Hematopoietic multipotent progenitor cell treated with erythropoietin and hydrocortisone succinate and interleukin-3 and kit ligand, for 4 days (in vitro differentiated cells): Measurements from ENCODE around the gene ELN.
A peak's percentile ranks its signal among the peaks of the same experiment; 100 is the strongest.

Source experiments
- DNase-seq: peaks from one replicate; pipeline ENCODE4 v3.0.0-alpha.2; 2015

ELN gene

DNA sequence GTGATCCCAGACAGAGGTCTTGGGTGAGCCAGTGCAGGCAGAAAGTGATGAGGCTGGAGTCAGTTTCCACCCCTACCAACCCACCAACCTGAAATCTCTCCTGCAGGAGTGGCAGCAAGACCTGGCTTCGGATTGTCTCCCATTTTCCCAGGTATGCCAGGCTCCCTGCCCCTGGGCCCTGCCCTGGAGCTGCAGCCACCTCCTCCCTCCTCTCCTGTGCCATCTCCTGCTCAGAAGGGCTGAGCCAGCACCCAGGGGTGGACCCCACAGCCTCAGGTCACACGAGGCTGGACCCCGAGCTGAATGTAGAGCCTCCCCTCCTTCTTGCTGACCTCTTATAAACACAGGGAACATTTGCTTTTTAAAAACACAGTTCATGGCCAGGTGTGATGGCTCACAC lies 38.7 kb downstream of the ELN start:
- DNase-seq, result no peak

DNA sequence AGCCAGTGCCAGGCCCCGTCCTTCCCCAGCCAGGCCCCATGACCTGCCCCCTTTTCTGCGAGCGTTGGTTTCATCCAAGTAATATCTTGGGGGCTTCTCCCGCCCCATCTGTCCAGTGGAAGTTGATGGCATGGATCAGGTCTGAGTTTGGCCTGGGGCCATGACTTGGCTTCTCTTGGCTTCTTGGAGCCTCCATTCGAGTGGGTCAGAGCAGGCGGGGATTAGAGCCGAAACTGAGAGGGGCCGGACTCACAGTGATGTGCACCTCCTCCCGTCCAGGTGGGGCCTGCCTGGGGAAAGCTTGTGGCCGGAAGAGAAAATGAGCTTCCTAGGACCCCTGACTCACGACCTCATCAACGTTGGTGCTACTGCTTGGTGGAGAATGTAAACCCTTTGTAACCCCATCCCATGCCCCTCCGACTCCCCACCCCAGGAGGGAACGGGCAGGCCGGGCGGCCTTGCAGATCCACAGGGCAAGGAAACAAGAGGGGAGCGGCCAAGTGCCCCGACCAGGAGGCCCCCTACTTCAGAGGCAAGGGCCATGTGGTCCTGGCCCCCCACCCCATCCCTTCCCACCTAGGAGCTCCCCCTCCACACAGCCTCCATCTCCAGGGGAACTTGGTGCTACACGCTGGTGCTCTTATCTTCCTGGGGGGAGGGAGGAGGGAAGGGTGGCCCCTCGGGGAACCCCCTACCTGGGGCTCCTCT lies 40.6 kb downstream of the ELN start:
- no peak for DNase-seq

DNA sequence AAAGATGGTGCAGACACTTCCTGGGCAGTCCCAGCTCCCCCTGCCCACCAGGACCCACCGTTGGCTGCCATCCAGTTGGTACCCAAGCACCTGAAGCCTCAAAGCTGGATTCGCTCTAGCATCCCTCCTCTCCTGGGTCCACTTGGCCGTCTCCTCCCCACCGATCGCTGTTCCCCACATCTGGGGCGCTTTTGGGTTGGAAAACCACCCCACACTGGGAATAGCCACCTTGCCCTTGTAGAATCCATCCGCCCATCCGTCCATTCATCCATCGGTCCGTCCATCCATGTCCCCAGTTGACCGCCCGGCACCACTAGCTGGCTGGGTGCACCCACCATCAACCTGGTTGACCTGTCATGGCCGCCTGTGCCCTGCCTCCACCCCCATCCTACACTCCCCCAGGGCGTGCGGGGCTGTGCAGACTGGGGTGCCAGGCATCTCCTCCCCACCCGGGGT lies 41.1 kb downstream of the ELN start:
- DNase-seq, result no peak

DNA sequence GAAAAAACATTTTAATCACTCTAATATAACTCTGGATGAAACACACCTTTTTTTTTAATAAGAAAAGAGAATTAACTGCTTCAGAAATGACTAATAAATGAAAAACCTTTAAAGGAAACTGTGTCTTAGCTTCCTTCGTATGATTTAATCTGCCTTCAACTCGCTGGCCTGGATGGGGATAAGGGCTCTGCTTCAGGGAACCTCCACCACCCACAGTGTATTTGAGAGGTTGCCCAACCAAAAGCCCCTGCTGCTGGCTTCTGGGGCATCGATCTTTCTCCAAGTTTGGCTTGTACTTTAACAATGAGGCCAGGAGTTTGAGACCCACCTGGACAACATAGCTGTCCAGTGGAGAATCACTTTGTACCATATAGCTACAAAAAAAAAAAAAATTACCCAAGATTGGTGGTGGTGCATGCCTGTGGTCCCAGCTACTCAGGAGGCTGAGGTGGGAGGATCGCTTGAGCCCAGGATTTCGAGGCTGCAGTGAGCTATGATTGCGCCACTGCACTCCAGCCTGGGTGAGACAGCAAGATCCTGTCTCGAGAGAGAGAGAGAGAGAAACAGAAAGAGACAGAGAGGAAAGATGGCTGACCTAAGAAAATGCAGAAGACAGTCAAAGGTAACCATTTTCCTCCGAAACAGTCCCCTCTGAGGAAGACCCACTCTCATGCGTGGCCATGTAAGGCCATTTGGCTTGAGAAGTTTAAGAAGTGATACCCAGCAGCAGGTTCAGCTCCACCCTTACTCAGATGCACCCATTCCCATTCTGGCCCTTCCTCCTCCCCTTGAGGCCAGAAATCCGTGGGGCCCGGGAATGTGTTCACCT lies 42.0 kb downstream of the ELN start:
- DNase-seq, result no peak

DNA sequence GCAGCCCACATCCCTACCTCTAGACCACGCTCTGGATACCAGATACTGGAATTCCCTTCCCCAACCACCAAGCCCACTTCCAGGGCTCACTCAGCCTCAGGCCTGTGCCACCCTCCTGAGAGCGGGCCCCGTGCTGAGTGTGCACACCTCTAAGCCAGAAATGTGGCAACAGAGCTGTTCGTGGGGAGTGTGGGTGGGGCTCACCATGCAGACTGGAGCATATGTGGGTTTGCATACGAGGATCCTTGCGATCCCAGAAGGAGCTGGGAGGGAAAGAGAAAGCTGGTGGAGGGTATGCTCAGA lies 42.6 kb downstream of the ELN start:
- DNase-seq, result no peak

DNA sequence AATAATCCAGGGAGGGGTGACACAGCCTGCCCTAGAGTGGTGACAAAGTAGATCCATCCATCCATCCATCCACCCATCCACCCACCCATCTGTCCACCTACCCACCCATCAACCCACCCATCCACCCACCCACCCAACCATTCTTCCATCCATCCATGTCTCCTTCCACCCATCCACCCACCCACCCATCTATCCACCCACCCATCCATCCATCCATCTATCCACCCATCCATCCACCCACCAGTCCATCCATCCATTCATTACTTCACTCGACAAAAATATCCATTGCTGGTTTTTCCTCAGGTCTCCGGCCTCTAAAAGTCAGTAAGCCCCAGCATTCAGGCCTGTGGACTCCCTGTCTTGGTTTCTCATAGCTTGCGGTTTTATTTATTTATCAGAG lies 43.1 kb downstream of the ELN start:
- DNase-seq, result no peak

DNA sequence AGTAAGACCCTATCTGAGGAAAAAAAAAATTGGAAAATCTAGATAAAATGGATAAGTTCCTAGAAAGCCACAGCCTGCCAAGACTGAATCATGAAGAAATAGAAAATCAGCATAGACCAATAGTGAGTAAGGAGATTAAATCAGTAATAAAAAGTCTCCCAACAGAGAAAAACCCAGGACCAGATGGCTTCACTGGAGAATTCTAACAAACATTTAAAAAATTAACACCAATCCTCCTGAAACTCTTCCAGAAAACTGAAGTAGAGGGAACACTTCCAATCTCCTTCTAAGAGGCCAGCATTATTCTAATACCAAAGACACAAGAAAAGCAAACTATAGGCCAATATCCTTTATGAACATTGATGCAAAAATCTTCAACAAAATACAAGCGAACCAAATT lies 46.8 kb downstream of the ELN start:
- no peak for DNase-seq

DNA sequence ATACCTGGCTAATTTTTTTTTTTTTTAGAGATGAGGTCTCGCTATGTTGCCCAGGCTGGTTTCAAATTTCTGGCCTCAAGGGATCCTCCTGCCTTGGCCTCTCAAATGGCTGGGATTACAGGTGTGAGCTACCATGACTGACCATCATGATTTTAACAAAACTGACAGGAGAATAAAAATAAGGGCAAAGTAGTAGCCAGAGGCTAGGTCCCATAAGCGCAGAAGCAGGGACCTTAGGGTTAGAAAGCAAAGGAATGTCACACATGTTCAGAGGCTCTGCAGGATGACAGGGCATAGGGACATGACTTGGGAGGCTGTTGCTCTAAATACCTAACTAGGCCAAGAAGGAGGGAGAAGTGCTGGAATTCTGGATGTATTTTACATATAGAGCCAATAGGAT lies 50.5 kb downstream of the ELN start:
- DNase-seq, result no peak

DNA sequence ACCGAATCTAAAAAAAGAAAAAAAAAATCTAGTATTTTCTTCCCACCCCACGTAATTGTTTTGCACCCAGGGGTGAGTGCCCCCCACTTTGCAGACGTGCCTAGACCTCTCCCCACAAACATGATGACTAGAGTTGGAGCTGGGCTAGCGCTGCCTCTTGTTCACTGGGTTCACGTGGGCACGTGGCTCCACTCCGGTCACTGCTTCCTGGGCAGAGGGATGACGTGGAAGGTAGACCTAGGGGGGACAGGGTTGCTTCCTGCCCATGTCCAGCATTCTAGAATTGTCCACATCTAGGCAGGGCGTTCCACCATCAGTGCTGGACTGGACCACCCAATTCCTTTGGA lies 54.8 kb downstream of the ELN start:
- DNase-seq, result no peak

DNA sequence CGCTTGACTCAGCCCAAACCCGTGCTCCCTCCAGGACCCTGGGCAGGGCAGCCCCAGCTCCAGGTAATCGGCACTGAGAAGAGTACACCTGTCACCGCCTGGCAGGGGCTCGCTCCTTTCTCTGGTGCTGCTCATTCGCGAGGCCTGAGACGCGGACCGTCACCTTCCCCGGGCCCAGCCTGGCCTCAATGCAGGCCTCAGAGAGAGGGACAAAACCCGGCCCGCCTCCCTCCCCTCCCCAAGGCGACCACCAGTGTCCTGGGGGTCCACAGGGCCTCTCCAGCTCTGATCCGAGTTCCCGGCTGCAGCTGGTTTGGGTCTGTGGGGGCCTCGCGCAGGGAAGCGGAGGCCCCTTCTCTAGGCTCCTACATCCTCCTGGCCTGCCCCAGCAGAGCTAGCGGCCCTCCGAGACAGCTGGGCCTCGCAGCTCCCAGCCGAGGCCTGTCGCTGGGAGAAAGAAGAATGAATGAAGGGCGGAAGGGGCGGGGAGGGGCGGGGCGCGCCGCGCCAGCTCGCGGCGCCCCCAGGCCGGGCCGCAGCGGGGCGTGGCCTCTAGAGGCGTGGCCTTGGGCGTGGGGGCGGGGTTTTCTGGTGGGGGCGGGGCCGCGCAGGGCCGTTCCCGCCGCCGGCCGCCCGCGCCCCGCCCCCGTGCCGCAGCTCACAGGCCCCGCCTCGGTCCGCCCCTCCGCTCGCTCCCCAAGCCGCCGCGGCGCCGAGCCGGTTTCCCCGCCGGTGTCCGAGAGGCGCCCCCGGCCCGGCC lies 55.3 kb downstream of the ELN start, which contains the start of gene LIMK1:
Gene LIMK1, plus strand, starts transcription at position 688 of the 760 bp plus-strand sequence. CDS start 187 bp downstream, outside the sequence.
- DNase-seq, result peak; percentile 90

DNA sequence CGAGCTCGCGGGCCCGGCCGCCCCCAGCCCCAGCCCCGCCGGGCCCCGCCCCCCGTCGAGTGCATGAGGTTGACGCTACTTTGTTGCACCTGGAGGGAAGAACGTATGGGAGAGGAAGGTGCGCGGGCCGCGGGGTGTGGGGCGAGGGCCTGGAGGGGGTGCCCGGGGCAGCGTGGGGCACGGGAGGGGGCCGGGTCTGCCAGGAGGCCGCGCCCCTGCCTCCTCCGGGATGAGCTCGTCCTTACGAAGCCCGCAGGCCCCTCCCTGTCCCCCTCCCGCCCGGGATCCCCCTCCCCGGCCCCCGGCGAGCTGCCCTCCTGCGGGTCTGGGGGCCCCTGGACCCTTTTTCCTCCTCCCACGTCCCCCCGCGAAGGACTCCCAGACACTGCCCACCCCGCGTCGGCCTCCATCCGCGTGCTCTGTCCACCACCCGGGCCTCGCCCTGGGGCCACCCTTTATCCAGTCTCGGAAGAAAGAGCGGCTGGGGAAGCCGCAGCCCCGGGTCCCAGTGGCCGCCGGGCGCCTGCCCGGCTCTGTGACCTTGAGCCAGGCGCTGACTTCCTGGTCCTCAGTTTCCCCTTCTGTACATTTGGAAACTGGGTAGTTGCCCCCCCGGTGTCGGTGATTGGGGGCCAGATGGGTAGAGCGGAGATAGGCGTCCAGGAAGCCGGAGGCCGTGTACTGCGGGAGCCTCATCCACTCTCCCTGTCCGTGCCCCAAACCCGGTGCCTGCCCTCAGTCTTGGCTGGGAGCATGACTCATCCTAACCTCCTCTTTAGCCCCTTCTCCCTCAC lies 56.2 kb downstream of the ELN start:
- peak; percentile 76 for DNase-seq

DNA sequence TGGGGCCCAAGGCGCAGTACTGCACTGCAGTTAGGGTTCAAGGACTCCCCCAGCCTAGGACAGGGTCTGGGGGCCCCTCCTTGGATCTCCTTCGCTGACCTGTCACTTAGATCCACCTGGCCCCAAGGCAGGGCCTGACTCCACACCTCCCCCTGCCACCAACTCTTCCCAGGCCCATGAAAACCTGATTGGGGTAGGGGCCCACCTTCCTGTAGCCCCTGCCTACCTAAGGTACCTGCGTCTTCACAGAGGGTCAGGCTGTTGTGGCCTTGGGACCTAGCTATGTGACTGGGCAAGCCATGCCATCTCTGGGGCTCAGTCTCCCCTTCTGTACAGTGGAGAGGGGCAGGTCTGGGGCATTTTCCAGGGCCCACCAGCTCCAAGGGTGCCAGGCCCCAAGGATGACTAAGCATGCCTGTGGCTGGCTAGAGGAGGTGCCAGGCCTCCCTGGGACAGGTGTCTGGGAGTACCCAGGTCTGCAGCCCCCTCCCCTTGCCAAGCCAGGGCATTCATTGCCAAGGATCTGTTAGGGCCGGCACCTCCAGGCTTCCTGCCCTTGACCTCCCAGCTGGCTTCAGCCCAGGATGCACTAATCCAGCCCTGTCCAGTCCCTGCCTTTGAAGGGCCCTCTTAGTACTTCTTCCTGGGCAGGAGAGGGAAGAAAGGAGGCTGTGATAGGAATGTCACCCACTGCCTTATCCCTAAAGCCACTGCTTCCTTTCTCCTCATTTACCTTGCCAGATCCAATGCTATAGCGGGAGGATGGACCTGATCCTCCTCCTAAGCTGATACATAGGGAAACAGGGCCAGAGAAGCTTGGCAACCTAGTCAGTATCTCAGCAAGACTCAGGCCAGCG lies 57.0 kb downstream of the ELN start:
- DNase-seq, result no peak

DNA sequence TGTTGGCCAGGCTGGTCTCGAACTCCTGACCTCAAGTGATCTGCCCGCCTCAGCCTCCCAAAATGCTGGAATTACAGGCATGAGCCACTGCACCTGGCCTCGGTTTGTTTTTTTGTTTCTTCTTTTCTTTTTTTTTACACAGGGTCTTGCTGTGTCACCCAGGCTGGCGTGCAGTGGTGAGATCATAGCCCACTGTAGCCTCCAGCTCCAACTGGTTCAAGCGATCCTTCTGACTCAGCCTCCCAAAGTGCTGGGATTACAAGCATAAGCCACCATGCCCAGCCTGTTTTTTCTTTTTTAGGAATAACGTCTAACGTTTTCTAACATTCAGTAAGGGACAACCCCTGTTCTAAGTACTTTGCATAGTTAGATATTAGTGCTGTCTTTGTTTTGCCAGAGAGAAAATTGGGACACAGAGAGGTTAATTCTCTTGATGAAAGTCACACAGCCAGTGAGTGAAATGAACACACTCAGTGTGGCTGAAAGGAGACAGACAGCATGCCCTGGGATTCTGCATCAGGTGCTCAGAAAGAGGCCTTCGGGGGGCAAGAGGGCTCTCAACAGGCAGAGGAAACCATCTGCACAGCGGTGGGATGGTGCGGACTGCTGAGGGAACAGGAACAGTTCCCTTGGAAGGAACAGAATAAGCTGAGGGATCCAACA lies 59.9 kb downstream of the ELN start:
- no peak for DNase-seq

DNA sequence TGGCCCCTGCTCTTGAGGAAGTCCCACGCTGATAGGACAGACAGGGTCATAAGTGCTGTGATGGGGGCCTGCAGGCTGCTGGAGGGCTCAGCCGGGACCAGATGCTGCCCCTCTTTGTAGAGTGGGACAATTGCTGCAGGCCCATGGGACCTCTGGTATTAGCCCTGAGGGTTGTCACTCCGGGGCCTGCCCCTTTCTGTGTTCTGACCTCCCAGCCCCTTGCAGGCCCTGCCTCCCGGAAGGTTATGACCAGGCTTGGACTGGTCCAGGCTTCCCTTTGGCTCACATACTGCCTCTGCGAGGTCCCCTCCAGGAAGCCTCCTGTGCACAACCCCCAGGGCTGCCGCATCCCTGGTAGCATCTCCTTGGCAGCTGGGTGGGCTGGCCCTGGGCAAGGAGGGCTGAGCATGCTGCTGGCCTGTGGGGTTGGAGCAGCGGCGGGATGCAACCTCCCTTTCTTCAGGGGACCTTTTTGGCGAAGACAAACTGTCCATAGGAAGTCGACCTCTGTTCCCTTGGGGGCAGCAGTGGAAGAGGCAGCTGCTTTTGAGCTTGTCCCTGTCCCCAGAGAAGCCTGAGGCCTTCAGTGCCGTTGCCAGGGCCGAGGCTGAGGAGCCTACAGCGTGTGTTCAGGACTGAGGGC lies 64.5 kb downstream of the ELN start:
- no peak for DNase-seq

DNA sequence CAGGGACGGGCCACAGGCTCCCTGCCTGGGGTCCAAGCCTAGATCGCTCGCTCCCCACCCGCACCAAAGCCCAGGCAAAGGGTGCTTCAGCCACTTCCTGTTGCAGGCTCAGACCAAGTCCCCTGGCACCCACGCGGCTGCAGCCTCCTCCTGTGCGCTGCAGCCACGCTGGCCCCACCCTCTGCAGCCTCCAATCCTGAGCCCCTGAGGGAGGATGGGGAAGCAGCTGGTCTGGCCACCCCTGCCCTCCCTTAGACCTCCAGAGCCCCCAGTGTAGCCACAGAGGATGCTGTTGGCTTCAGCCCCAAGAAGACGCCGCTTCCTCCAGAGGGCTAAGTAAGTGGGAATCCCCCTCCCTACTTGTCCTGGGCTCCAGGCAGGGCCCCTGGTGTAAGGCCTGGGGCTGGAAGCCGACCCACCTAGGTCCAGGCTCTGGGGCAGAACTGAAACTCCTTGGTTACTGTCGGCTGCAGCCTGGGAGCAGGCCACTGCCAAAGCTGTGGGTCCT lies 65.0 kb downstream of the ELN start:
- peak; percentile 79 for DNase-seq

DNA sequence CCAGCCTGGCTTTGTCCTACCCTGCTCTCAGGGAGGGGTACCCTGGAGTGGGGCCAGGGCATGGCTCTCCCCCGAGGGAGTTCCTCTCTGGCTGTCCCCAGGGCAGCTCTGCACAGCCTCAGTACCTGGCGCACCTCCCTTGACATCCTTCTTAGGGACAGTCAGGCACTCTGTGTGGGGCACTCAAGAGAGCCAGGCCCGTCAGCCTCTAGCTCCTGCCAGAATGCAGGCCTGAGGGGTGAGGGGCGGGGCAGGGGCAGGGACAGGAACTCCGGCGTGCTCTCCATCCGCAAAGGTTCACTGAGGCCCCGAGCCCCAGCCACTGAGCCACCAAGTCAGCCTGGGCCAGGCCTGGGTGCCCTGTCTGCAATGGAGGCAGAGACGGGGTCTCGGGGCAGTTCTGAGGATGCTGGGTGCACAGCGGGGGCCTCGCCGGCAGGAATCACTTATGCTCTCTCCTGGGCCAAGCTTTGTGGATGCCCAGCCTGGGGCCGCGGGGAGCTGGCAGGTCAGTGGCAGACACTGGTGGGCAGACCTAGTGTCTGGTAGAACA lies 65.8 kb downstream of the ELN start:
- DNase-seq, result peak; percentile 38

DNA sequence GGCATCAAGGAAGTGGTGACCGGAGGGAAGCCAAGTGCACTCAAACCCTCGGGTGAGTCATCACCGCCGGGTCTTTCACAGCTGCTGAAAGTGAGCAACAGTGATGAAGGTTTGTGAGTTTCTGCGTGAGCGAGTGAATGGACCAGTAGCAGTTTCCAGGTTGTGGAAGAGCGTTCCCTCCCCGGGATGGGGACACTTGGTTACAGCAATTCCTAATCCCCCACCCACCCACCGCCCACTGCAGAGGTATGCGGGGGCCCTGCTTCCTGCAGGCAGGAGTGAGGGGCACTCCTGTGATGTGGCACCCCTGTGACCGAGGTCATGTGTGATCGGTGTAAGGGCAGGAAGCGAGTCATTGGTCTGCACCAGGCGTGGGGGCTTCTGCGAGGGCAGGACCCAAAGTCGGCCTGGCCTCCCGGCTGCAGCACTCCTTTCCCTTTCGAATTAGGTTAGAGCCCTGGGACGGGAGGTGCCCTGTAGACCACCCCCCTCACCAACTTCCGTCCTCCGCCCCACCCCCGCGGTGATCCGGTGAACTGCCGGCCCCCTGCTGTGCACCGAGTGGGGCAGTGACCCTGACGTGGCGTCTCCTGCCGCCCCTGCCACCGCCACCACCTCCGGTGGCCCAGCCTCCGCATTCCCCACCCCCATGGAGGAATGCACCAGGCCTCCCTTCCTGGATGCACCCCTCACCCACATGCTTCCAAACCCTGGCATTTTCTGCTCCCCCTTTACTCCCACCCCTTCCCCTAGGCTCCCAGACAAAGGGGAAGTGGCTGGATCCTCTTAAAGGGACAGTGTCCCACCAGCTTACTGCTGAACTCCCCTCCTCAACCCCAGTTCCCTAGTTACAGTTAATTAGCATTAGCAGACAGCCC lies 66.5 kb downstream of the ELN start:
- DNase-seq, result peak; percentile 89

DNA sequence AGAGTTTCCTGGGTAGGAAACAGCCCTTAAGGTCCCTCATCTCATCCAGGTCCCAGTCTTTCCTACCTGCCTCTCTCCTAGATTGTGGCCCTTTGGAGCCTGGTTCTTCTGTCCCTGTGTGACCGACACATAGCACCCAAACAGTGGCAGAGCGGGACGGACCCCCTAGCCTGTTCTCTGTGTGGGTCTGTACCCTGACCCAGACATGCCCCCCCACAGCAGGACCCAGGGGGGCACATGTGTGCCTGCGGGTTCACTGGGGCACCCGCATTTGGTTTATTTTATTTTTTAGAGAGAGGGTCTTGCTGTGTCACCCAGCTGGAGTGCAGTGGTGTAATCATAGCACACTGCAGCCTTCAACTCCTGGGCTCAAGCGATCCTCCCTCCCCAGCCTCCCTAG lies 67.2 kb downstream of the ELN start:
- DNase-seq, result no peak

DNA sequence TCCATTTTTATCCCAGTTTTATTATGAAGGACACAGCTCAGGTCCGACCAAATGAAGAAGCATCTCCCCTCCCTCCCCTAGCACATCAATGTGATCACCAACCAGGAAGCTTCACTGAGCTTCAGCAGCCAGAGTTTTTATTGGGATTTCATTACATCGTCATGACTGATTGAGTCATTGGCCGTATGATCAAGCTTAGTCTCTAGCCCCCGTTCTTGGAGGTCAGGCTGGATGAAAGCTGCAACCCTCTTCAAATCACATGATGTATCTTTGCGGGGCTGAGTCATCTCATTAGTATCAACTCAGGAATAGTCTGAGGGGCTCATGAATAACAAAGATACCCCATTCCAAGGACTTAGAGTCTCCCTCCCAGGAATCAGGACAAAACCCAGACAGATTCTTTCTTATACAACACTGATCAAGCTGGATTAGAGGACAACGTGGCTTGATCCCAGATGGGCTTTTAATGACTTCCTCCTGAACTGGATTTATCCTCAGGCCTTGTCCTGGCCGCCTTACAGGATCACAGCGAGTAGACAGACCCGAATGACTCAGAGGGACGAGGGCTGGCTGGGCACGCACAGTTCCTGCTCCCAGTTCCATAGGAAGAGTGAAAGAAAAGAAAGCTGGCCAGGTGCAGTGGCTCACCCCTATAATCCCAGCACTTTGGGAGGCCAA lies 70.1 kb downstream of the ELN start:
- DNase-seq, result no peak
